Psoas muscle (tissue), 8 donors: ENCODE measurements around the gene MUC15. TPM values are rescaled to one million over a fixed set of nuclear protein-coding genes. Genes with fewer than 3 reads are reported as not detected.

Experiments
- ATAC-seq, 4 donors: fragments of 200-7000 bp; cut with Tn5 transposase; one replicate each; pipeline ENCODE4 v1.9.1; 2020; ENCODE audit warnings: moderate library complexity in 3 of 4, mild to moderate bottlenecking in 2 of 4
- DNase-seq, 2 donors: peaks; one replicate each; pipeline ENCODE4 v3.0.0-alpha.2; 2020
- H3K27ac ChIP-seq: fragments of 200-600 bp; one replicate; pipeline ENCODE4 v1.8.0; 2022
- H3K27me3 ChIP-seq, 3 donors: fragments of 200-600 bp in 1 of 3; one replicate each; pipeline versions ENCODE4 v1.6.1 to v1.8.0; 2013 to 2022; ENCODE audit warnings: low read length in 2 of 3, mild to moderate bottlenecking in 2 of 3, moderate library complexity in 1 of 3; ENCODE audit not compliant: insufficient read depth in 3 of 3
- H3K36me3 ChIP-seq, 2 donors: fragments of 200-600 bp in 1 of 2; one replicate each; pipeline versions ENCODE4 v1.6.1 to v1.8.0; 2013 to 2022; ENCODE audit warnings: low read depth in 1 of 2, mild to moderate bottlenecking in 1 of 2, moderate library complexity in 1 of 2; ENCODE audit not compliant: insufficient read depth in 1 of 2
- H3K4me1 ChIP-seq: fragments of 200-600 bp; one replicate; pipeline ENCODE4 v1.8.0; 2022
- H3K4me3 ChIP-seq: fragments of 200-600 bp; one replicate; pipeline ENCODE4 v1.8.0; 2022; ENCODE audit warnings: mild to moderate bottlenecking
- H3K9me3 ChIP-seq: fragments of 200-600 bp; one replicate; pipeline ENCODE4 v1.8.0; 2022
- CTCF ChIP-seq: fragments of 200-600 bp; IDR thresholded peaks from one replicate; pipeline ENCODE4 v1.8.0; 2022; ENCODE audit warnings: antibody characterized with exemption
- WGBS, 3 donors: extraction: QIAGEN DNeasy Blood & Tissue Kit; methylation state at CpG; one replicate each; pipeline versions ENCODE4 v1.1.6 to v1.1.7; 2013; 5-methylcytosine and 5-hydroxymethylcytosine counted together
- intact Hi-C, 2 donors: fragments of 100-400 bp; cut with DNase I; formaldehyde crosslinking; loops; one replicate each; pipeline versions ENCODE4 v1.11.0 to v1.14.2; 2022
- polyA plus RNA-seq, 3 donors: library from polyadenylated mRNA; stranded (reverse); fragments of 200-250 nt; gene quantifications; one replicate each; pipeline ENCODE4 v1.2.3, GENCODE V29; 2013
- total RNA-seq, 4 donors: library from RNA; stranded (reverse); fragmentation: NEBNext Ultra II Directional in 2 of 4; extraction: Animal tissue kit (Norgen Biotek cat#: 25700) in 2 of 4; gene quantifications; one replicate each; pipeline versions ENCODE4 v1.2.1 to v1.2.4, GENCODE V29; 2021 to 2023
- donor health status: healthy with polysubstance abuse.
- donor health status: DM: no; HTN: no; CAD: no; lungs with moderate emphysema.
- donor health status: Bipolar disorder and iron deficiency.
- donor health status: healthy.
- donor health status: DM: yes; HTN: yes; CAD: no.
- donor health status: DM: no; HTN: no; CAD: no.
- donor health status: DM: no; HTN: no; CAD: no.
- donor health status: DM: yes; HTN: yes; CAD: no.

Gene MUC15
- total and polyA plus RNA-seq, 7 donors, result not detected

- DNase-seq, result no peak
- Histone ChIP-seq H3K9me3 (no peaks in the 10 kb centered on the region), H3K4me1 (no peaks in the 10 kb centered on the region), H3K36me3 (no peaks in the 10 kb centered on the region), H3K27me3 (no peaks in the 10 kb centered on the region), H3K27ac (no peak overlapping the region), H3K4me3 (no peak overlapping the region)
- no peak for TF ChIP-seq CTCF
- 66 to 89% (median 87%) methylated on average over 2 of the region's 2 CpGs for WGBS, 3 donors
- intact Hi-C loops, result no loop called here
- no peak for ATAC-seq
These were observed 41.7 kb upstream of the MUC15 start for GRCh38 chr11:26613759-26614158.

GRCh38 chr11:26608507-26609146, 36.6 kb upstream of the MUC15 start:
- H3K4me1 ChIP-seq, result no peaks in the 10 kb centered on the region
- no peak for TF ChIP-seq CTCF
- no peak overlapping the region for H3K27ac ChIP-seq
- no peaks in the 10 kb centered on the region for H3K27me3 ChIP-seq
- 72 to 77% (median 75%) methylated on average over 9 of the region's 9 CpGs for WGBS, 3 donors
- no peaks in the 10 kb centered on the region for H3K9me3 ChIP-seq
- no peaks in the 10 kb centered on the region for H3K36me3 ChIP-seq
- ATAC-seq (no peak), DNase-seq (no peak)
- intact Hi-C loops, result no loop called here
- no peak overlapping the region for H3K4me3 ChIP-seq

- H3K27ac ChIP-seq, result no peak overlapping the region
- intact Hi-C loops, result no loop called here
- no peaks in the 10 kb centered on the region for H3K9me3 ChIP-seq
- ATAC-seq (no peak), DNase-seq (no peak)
- TF ChIP-seq CTCF, result no peak
- WGBS, 3 donors, result 73 to 85% (median 83%) methylated on average over 7 of the region's 7 CpGs
- H3K4me3 ChIP-seq, result no peak overlapping the region
- no peaks in the 10 kb centered on the region for H3K27me3 ChIP-seq
- no peaks in the 10 kb centered on the region for H3K4me1 ChIP-seq
- H3K36me3 ChIP-seq, result no peaks in the 10 kb centered on the region
These were observed 35.9 kb upstream of the MUC15 start for GRCh38 chr11:26607725-26608506.

- no peak for TF ChIP-seq CTCF
- Histone ChIP-seq H3K4me1 (no peaks in the 10 kb centered on the region), H3K27ac (no peak overlapping the region), H3K9me3 (no peaks in the 10 kb centered on the region), H3K4me3 (no peak overlapping the region), H3K27me3 (no peaks in the 10 kb centered on the region), H3K36me3 (no peaks in the 10 kb centered on the region)
- WGBS, 3 donors, result 50 to 55% (median 52%) methylated on average over 3 of the region's 4 CpGs
- DNase-seq (no peak), ATAC-seq (no peak)
- intact Hi-C loops, result no loop called here
These were observed 27.9 kb upstream of the MUC15 start for GRCh38 chr11:26599876-26600434.
